SK-N-SH (cell line): ENCODE measurements around the gene PLEKHG5. TPM values are rescaled to one million over a fixed set of nuclear protein-coding genes. Genes with fewer than 3 reads are reported as not detected.

ENCODE experiments used
- CTCF ChIA-PET: fragments of 300-600, 350-600 bp; formaldehyde crosslinking; extraction: SDS; loops from one replicate; lab custom pipeline; 2021; lab: Yijun Ruan, JAX
- POLR2A ChIA-PET: fragments of 350-600 bp; sonication (Branson Sonifier 250); formaldehyde crosslinking; extraction: SDS; loops from one replicate; lab custom pipeline; 2020; ENCODE audit warnings: antibody characterized with exemption, inconsistent platforms; lab: Yijun Ruan, JAX
- DNase-seq: peaks from one replicate; pipeline ENCODE4 v3.0.0; 2012
- H2AFZ ChIP-seq: fragments of 200-600 bp; sonication (generic); 2 replicates; pipeline ENCODE4 v1.8.1; 2016; ENCODE audit warnings: antibody characterized with exemption, mild to moderate bottlenecking, low read depth
- H3F3A ChIP-seq: fragments of 200-600 bp; sonication (generic); replicated peaks from 2 replicates; pipeline ENCODE3; 2016; ENCODE audit warnings: antibody characterized with exemption, mild to moderate bottlenecking; ENCODE audit not compliant: insufficient read depth
- H3K27ac ChIP-seq, 2 experiments: fragments of 200-500 bp in 1 of 2; fragments of 200-600 bp in 1 of 2; sonication (Bioruptor generic) in 1 of 2; sonication (generic), shearing (Covaris generic) in 1 of 2; 2 replicates each; pipeline versions ENCODE4 v1.5.1 to v1.6.1; 2014 to 2016; ENCODE audit warnings: low read depth in 2 of 2, inconsistent platforms in 1 of 2, low read length in 1 of 2, mild to moderate bottlenecking in 1 of 2, mixed read lengths in 1 of 2
- H3K27me3 ChIP-seq: fragments of 200-600 bp; sonication (generic), shearing (Covaris generic); 2 replicates; pipeline ENCODE4 v1.6.1; 2016; ENCODE audit warnings: mixed run types; ENCODE audit not compliant: insufficient read depth
- H3K36me3 ChIP-seq, 2 experiments: fragments of 200-500 bp in 1 of 2; fragments of 200-600 bp in 1 of 2; sonication (Bioruptor generic) in 1 of 2; sonication (generic) in 1 of 2; replicated peaks in 1 of 2; 2 replicates each; pipeline versions ENCODE3 to v1.5.1; 2014 to 2016; ENCODE audit warnings: low read length in 1 of 2, mild to moderate bottlenecking in 1 of 2; ENCODE audit not compliant: insufficient read depth in 2 of 2, control insufficient read depth in 1 of 2
- H3K4me1 ChIP-seq, 2 experiments: fragments of 200-500 bp in 1 of 2; fragments of 200-600 bp in 1 of 2; sonication (Bioruptor generic) in 1 of 2; sonication (generic), shearing (Covaris generic) in 1 of 2; 2 replicates each; pipeline versions ENCODE4 v1.5.1 to v1.6.1; 2014 to 2016; ENCODE audit warnings: low read depth in 1 of 2, low read length in 1 of 2, mixed run types in 1 of 2; ENCODE audit not compliant: insufficient read depth in 2 of 2, control insufficient read depth in 1 of 2
- H3K4me2 ChIP-seq: fragments of 200-600 bp; sonication (generic), shearing (Covaris generic); 2 replicates; pipeline ENCODE4 v1.6.1; 2017; ENCODE audit warnings: mixed run types
- H3K4me3 ChIP-seq, 2 experiments: fragments of 200-500 bp in 1 of 2; fragments of 200-600 bp in 1 of 2; sonication (Bioruptor generic) in 1 of 2; sonication (generic), shearing (Covaris generic) in 1 of 2; 2 replicates each; pipeline versions ENCODE4 v1.5.1 to v1.8.1; 2014 to 2016; ENCODE audit warnings: low read depth in 2 of 2, inconsistent platforms in 1 of 2, low read length in 1 of 2, mild to moderate bottlenecking in 1 of 2, mixed read lengths in 1 of 2, moderate library complexity in 1 of 2
- H3K79me2 ChIP-seq: fragments of 200-600 bp; sonication (generic); 2 replicates; pipeline ENCODE4 v1.8.1; 2017; ENCODE audit warnings: mild to moderate bottlenecking; ENCODE audit not compliant: insufficient read depth
- H3K9ac ChIP-seq: fragments of 200-600 bp; sonication (generic); 2 replicates; pipeline ENCODE4 v1.6.1; 2017; ENCODE audit warnings: mixed run types
- H3K9me2 ChIP-seq: fragments of 200-600 bp; sonication (generic); 2 replicates; pipeline ENCODE4 v1.6.1; 2017; ENCODE audit warnings: mixed run types
- H3K9me3 ChIP-seq: fragments of 200-600 bp; sonication (generic); 2 replicates; pipeline ENCODE4 v1.6.1; 2017; ENCODE audit warnings: mixed run types, mild to moderate bottlenecking, moderate library complexity
- H4K20me1 ChIP-seq: fragments of 200-600 bp; sonication (generic); 2 replicates; pipeline ENCODE4 v1.6.1; 2017; ENCODE audit warnings: mild to moderate bottlenecking, mixed run types; ENCODE audit not compliant: insufficient read depth
- CHD2 ChIP-seq: fragments of 150-350 bp; IDR thresholded peaks from 2 replicates; pipeline ENCODE4 v1.6.1; 2018; ENCODE audit warnings: low read length; ENCODE audit not compliant: partially characterized antibody
- ELF1 ChIP-seq: IDR thresholded peaks from 2 replicates; pipeline ENCODE4 v1.4.0; 2012
- EP300 ChIP-seq, 2 experiments: IDR thresholded peaks; 2 replicates each; pipeline versions ENCODE4 v1.4.0 to v1.6.1; 2012; ENCODE audit warnings: borderline replicate concordance in 1 of 2, low read depth in 1 of 2, low read length in 1 of 2
- EZH2phosphoT487 ChIP-seq: fragments of 200-600 bp; sonication (generic); IDR thresholded peaks from 2 replicates; pipeline ENCODE4 v1.6.1; 2017; ENCODE audit warnings: low read depth, mixed run types, mild to moderate bottlenecking, antibody characterized with exemption, moderate library complexity, borderline replicate concordance
- FOSL2 ChIP-seq: IDR thresholded peaks from 2 replicates; pipeline ENCODE4 v1.4.0; 2012; ENCODE audit warnings: low read depth, mild to moderate bottlenecking, moderate library complexity, borderline replicate concordance
- FOXJ3 ChIP-seq: sonication (generic); formaldehyde crosslinking; IDR thresholded peaks from 2 replicates; pipeline ENCODE4 v1.5.1; 2020; ENCODE audit warnings: mild to moderate bottlenecking, missing genetic modification reagents
- GATA2 ChIP-seq: sonication (generic); formaldehyde crosslinking; IDR thresholded peaks from 2 replicates; pipeline ENCODE4 v1.5.0; 2020; ENCODE audit warnings: mild to moderate bottlenecking, missing genetic modification reagents
- NRF1 ChIP-seq: IDR thresholded peaks from 2 replicates; pipeline ENCODE4 v1.6.1; 2012; ENCODE audit warnings: low read depth, mild to moderate bottlenecking, low read length
- POLR2AphosphoS5 ChIP-seq: IDR thresholded peaks from 2 replicates; pipeline ENCODE4 v1.6.1; 2012; ENCODE audit warnings: low read depth, low read length
- RAD21 ChIP-seq: IDR thresholded peaks from 2 replicates; pipeline ENCODE4 v1.6.1; 2012; ENCODE audit warnings: mild to moderate bottlenecking, low read length
- RCOR1 ChIP-seq: fragments of 150-350 bp; IDR thresholded peaks from 2 replicates; pipeline ENCODE4 v1.6.1; 2017; ENCODE audit warnings: antibody characterized with exemption, low read length
- RXRA ChIP-seq: IDR thresholded peaks from 2 replicates; pipeline ENCODE4 v1.4.0; 2012; ENCODE audit warnings: low read depth, mild to moderate bottlenecking, borderline replicate concordance
- SIN3A ChIP-seq: IDR thresholded peaks from 2 replicates; pipeline ENCODE4 v1.6.1; 2012; ENCODE audit warnings: low read depth, mild to moderate bottlenecking, low read length, moderate library complexity, borderline replicate concordance
- SMC3 ChIP-seq: IDR thresholded peaks from 2 replicates; pipeline ENCODE4 v1.6.1; 2012; ENCODE audit warnings: low read depth, low read length, improper control_type of control experiment
- TAF1 ChIP-seq: IDR thresholded peaks from 2 replicates; pipeline ENCODE4 v1.6.1; 2012; ENCODE audit warnings: low read depth, mild to moderate bottlenecking, low read length, moderate library complexity, borderline replicate concordance
- YY1 ChIP-seq: IDR thresholded peaks from 2 replicates; pipeline ENCODE4 v1.4.0; 2012; ENCODE audit warnings: low read depth, mild to moderate bottlenecking
- WGBS: methylation state at CpG from one replicate; pipeline ENCODE4 v1.1.6; 2017; ENCODE audit warnings: low lambda C conversion rate; 5-methylcytosine and 5-hydroxymethylcytosine counted together
- polyA plus RNA-seq, 3 experiments: library from polyadenylated mRNA; depleted of rRNA; stranded (reverse); fragments of >200 nt; gene quantifications; 2 replicates each; pipeline ENCODE4 v1.2.3, GENCODE V29; 2012
- TF ChIP-seq, protein P1 (sequence below): fragments of 150-350 bp; IDR thresholded peaks from 2 replicates; pipeline ENCODE4 v1.6.1; 2017; ENCODE audit warnings: antibody characterized with exemption, low read length, low read depth, borderline replicate concordance
- TF ChIP-seq, protein P2 (sequence below): IDR thresholded peaks from 2 replicates; pipeline ENCODE4; 2012
- TF ChIP-seq, protein P3 (sequence below): IDR thresholded peaks from 2 replicates; pipeline ENCODE4 v1.4.0; 2012; ENCODE audit warnings: low read depth
- TF ChIP-seq, protein P4 (sequence below): fragments of 200-600 bp; sonication (generic); IDR thresholded peaks from 2 replicates; pipeline ENCODE4 v1.6.1; 2017; ENCODE audit warnings: antibody characterized with exemption, mild to moderate bottlenecking, moderate library complexity
- TF ChIP-seq, protein P5 (sequence below): fragments of 150-350 bp; IDR thresholded peaks from 2 replicates; pipeline ENCODE4 v1.6.1; 2016; ENCODE audit warnings: mild to moderate bottlenecking, low read depth, low read length
- TF ChIP-seq, protein P6 (sequence below): IDR thresholded peaks from 2 replicates; pipeline ENCODE4 v1.4.0; 2012; ENCODE audit warnings: low read depth, borderline replicate concordance

The PLEKHG5 gene
- polyA plus RNA-seq, 1 of the 3 experiments (the other 2 are of a cell fraction): 14.9 TPM

DNA sequence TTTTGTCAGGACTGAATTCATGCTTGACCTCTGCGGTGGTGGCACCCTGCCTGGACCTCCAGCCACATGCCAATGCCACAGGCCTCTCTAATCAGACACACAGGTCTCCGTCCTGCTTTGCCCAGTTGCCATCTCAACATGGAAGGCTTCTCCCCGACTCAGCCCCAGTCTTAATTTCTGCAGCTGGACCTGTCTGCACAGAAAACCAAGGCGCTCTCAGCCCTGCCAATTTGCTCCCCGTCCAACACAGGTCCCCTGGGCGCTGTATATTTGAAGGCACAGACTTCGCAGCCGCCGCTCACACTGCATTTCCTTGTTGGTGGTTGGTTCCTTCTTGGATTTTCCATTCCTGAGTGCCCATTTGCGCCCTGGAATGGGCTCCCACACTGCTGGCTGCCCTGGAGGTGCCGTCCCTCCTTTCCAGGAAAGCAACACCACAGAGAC, 28.0 kb upstream of the PLEKHG5 start (continued):
- TF ChIP-seq, protein P1, sequence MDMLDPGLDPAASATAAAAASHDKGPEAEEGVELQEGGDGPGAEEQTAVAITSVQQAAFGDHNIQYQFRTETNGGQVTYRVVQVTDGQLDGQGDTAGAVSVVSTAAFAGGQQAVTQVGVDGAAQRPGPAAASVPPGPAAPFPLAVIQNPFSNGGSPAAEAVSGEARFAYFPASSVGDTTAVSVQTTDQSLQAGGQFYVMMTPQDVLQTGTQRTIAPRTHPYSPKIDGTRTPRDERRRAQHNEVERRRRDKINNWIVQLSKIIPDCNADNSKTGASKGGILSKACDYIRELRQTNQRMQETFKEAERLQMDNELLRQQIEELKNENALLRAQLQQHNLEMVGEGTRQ: no peak
- no peak for TF ChIP-seq SIN3A
- TF ChIP-seq, protein P2, sequence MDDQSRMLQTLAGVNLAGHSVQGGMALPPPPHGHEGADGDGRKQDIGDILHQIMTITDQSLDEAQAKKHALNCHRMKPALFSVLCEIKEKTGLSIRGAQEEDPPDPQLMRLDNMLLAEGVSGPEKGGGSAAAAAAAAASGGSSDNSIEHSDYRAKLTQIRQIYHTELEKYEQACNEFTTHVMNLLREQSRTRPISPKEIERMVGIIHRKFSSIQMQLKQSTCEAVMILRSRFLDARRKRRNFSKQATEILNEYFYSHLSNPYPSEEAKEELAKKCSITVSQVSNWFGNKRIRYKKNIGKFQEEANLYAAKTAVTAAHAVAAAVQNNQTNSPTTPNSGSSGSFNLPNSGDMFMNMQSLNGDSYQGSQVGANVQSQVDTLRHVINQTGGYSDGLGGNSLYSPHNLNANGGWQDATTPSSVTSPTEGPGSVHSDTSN: no peak

DNA sequence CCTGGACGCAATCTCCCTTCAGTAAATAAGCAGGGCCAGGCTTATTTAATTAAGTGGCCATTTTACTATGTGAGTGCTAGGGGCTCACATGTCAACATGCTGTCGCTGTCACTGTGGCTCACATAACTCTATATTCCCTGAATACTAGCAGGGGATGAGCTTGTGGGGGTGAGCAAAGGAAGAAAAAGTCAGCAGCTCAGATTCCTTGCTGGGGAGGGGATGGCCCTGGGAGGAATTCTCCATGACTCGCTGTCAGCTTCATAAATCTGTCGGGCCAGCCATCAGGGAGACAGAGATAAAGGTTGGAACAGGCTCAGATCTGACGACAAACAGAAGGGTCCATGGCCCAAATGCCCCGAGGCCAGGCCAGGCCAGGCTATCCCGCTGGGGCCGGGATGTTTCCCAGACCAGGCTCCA, 26.0 kb upstream of the PLEKHG5 start:
- no peaks in the 10 kb centered on the region for H3K9me3 ChIP-seq
- H3F3A ChIP-seq: peaks cover 18% of the 10 kb centered on the region
- ChIA-PET CTCF (interaction anchor here (0.6 to 23.4 kb wide), 7 partner anchors 10 to 184 kb away, joined by 3 to 439 read pairs (median 3); partner anchors contain the start of genes DNAJC11, NOL9 and PLEKHG5), POLR2A (interaction anchor here (1.0 kb wide), 2 partner anchors 8 to 10 kb away, joined by 4 to 5 read pairs; no protein-coding TSS in a partner anchor)
- H3K9ac ChIP-seq: no peak overlapping the region
- H2AFZ ChIP-seq: peak overlapping the region; percentile 46; the same call in 1 of the 2 replicates
- H3K27ac ChIP-seq: peak overlapping the region; percentile 28 to 89; a peak in 3 of 4 replicates
- DNase-seq: peak; percentile 77
- peak overlapping the region; percentile 11; the same call in 1 of the 2 replicates for H3K4me2 ChIP-seq
- no peaks in the 10 kb centered on the region for H3K36me3 ChIP-seq
- H3K4me1 ChIP-seq: peaks cover 0 to 54% of the 10 kb centered on the region in 2 experiments; a peak in 3 of 4 replicates
- H3K27me3 ChIP-seq: no peaks in the 10 kb centered on the region
- no peaks in the 10 kb centered on the region for H3K9me2 ChIP-seq
- H3K4me3 ChIP-seq: no peak overlapping the region
- no peaks in the 10 kb centered on the region for H3K79me2 ChIP-seq
- no peaks in the 10 kb centered on the region for H4K20me1 ChIP-seq
- WGBS: 32% methylated on average over 7 of the region's 8 CpGs
- TF ChIP-seq ELF1: no peak
- TF ChIP-seq FOXJ3 (CRISPR knock-in tag): peak; percentile 70; the same call in 1 of the 2 replicates
- no peak for TF ChIP-seq NRF1
- no peak for TF ChIP-seq POLR2AphosphoS5
- TF ChIP-seq, protein P2: peak; percentile 35; the same call in 1 of the 2 replicates
- TF ChIP-seq, protein P3, sequence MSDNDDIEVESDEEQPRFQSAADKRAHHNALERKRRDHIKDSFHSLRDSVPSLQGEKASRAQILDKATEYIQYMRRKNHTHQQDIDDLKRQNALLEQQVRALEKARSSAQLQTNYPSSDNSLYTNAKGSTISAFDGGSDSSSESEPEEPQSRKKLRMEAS: no peak
- no peak for TF ChIP-seq EZH2phosphoT487
- TF ChIP-seq EP300 (IDR thresholded peaks at IDR 0.05; ENCODE audit: borderline replicate concordance in 1 of 2, low read depth in 1 of 2, low read length in 1 of 2): peak in 1 of 2 experiments; percentile 88; a peak in 2 of 4 replicates
- TF ChIP-seq, protein P4, sequence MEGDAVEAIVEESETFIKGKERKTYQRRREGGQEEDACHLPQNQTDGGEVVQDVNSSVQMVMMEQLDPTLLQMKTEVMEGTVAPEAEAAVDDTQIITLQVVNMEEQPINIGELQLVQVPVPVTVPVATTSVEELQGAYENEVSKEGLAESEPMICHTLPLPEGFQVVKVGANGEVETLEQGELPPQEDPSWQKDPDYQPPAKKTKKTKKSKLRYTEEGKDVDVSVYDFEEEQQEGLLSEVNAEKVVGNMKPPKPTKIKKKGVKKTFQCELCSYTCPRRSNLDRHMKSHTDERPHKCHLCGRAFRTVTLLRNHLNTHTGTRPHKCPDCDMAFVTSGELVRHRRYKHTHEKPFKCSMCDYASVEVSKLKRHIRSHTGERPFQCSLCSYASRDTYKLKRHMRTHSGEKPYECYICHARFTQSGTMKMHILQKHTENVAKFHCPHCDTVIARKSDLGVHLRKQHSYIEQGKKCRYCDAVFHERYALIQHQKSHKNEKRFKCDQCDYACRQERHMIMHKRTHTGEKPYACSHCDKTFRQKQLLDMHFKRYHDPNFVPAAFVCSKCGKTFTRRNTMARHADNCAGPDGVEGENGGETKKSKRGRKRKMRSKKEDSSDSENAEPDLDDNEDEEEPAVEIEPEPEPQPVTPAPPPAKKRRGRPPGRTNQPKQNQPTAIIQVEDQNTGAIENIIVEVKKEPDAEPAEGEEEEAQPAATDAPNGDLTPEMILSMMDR: no peak
- TF ChIP-seq, protein P5, sequence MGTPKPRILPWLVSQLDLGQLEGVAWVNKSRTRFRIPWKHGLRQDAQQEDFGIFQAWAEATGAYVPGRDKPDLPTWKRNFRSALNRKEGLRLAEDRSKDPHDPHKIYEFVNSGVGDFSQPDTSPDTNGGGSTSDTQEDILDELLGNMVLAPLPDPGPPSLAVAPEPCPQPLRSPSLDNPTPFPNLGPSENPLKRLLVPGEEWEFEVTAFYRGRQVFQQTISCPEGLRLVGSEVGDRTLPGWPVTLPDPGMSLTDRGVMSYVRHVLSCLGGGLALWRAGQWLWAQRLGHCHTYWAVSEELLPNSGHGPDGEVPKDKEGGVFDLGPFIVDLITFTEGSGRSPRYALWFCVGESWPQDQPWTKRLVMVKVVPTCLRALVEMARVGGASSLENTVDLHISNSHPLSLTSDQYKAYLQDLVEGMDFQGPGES: no peak
- no peak for TF ChIP-seq YY1
- no peak; the same call in 1 of the 2 replicates for TF ChIP-seq SMC3
- no peak for TF ChIP-seq CHD2
- TF ChIP-seq TAF1: no peak
- TF ChIP-seq RCOR1: peak; percentile 68; the same call in 1 of the 2 replicates
- peak; percentile 89 for TF ChIP-seq GATA2 (CRISPR knock-in tag)
- no peak for TF ChIP-seq FOSL2
- TF ChIP-seq, protein P1: no peak
- 0 out of 2 replicates have a peak, but pooled peaks have one; percentile 14 for TF ChIP-seq RAD21
- TF ChIP-seq RXRA: no peak
- TF ChIP-seq, protein P6, sequence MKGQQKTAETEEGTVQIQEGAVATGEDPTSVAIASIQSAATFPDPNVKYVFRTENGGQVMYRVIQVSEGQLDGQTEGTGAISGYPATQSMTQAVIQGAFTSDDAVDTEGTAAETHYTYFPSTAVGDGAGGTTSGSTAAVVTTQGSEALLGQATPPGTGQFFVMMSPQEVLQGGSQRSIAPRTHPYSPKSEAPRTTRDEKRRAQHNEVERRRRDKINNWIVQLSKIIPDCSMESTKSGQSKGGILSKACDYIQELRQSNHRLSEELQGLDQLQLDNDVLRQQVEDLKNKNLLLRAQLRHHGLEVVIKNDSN: no peak
